Activated CD4-positive, alpha-beta T cell treated with anti-CD3 and anti-CD28 coated beads for 36 hours (primary cell): ENCODE data around the gene TAS2R10. TPM values are rescaled to one million over a fixed set of nuclear protein-coding genes. Genes with fewer than 3 reads are reported as not detected.

ENCODE experiments used
- ATAC-seq: fragments of 200-7000 bp; cut with Tn5 transposase; one replicate; pipeline ENCODE4 v1.10.0; 2021; ENCODE audit warnings: mild to moderate bottlenecking, moderate library complexity
- CTCF ChIA-PET: fragments of 350-600 bp; sonication (Branson Sonifier 250); formaldehyde crosslinking; loops from one replicate; lab custom pipeline; 2021; ENCODE audit warnings: antibody characterized with exemption; lab: Charles Lee
- POLR2A ChIA-PET: fragments of 350-600 bp; sonication (Branson Sonifier 250); formaldehyde crosslinking; loops from one replicate; lab custom pipeline; 2021; ENCODE audit warnings: antibody characterized with exemption, inconsistent platforms; lab: Charles Lee
- DNase-seq: peaks from one replicate; pipeline ENCODE4 v3.0.0-alpha.2; 2020
- H3K27ac Mint-ChIP-seq: one replicate; pipeline ENCODE4 v1.8.0; 2021; ENCODE audit warnings: mixed read lengths
- H3K27me3 Mint-ChIP-seq: one replicate; pipeline ENCODE4 v1.8.0; 2021; ENCODE audit warnings: mixed read lengths
- H3K36me3 Mint-ChIP-seq: one replicate; pipeline ENCODE4 v1.8.0; 2021; ENCODE audit warnings: low read depth, mixed read lengths
- H3K4me1 Mint-ChIP-seq: one replicate; pipeline ENCODE4 v1.8.0; 2021; ENCODE audit warnings: mixed read lengths
- H3K4me3 Mint-ChIP-seq: one replicate; pipeline ENCODE4 v1.8.0; 2021; ENCODE audit warnings: mild to moderate bottlenecking, moderate library complexity, mixed read lengths
- H3K9me3 Mint-ChIP-seq: one replicate; pipeline ENCODE4 v1.8.0; 2021; ENCODE audit warnings: low read depth, mixed read lengths
- intact Hi-C, 2 experiments: fragments of 100-400 bp; cut with DNase I in 1 of 2; cut with micrococcal nuclease in 1 of 2; formaldehyde crosslinking; loops; one replicate each; pipeline versions ENCODE4 v1.14.2 to v1.15.1; 2022 to 2024; cut with DNase I, micrococcal nuclease
- total RNA-seq, 2 experiments: library from RNA; stranded (reverse); gene quantifications; one replicate each; pipeline ENCODE4 v1.2.3, GENCODE V29; 2021

Gene TAS2R10
- not detected for total RNA-seq

- CTCF ChIA-PET = no interaction called here
- no peaks in the 10 kb centered on the region for H3K4me1 Mint-ChIP-seq
- H3K4me3 Mint-ChIP-seq = no peak within 1 kb of the TSS
- H3K27ac Mint-ChIP-seq = no peak within 1 kb of the TSS
- ATAC-seq (no peak), DNase-seq (no peak)
- no peaks in the 10 kb centered on the region for H3K9me3 Mint-ChIP-seq
- intact Hi-C loops = no loop called here
- no peaks in the 10 kb centered on the region for H3K27me3 Mint-ChIP-seq
- H3K36me3 Mint-ChIP-seq = no peaks in the 10 kb centered on the region
- POLR2A ChIA-PET = no interaction called here
Observed at GRCh38 chr12:10826258-10826657, at the start of gene TAS2R10. Gene TAS2R10 (minus strand): TSS chr12:10826358. CDS start chr12:10826269, 89 bp downstream.

- Mint-ChIP-seq H3K36me3 (peaks cover 34% of the 10 kb centered on the region), H3K9me3 (peaks cover 5% of the 10 kb centered on the region), H3K4me1 (no peaks in the 10 kb centered on the region), H3K27ac (no peak overlapping the region), H3K4me3 (no peak overlapping the region), H3K27me3 (no peaks in the 10 kb centered on the region)
- intact Hi-C loops = no loop called here
- ChIA-PET POLR2A (no interaction called here), CTCF (no interaction called here)
- ATAC-seq (no peak), DNase-seq (no peak)
Observed at GRCh38 chr12:10873378-10873777, 47.2 kb upstream of the TAS2R10 start.

- ChIA-PET CTCF (interaction anchor here (1.0 to 1.2 kb wide), 2 partner anchors 12 to 29 kb away, joined by 3 read pairs; no protein-coding TSS in a partner anchor), POLR2A (no interaction called here)
- peaks cover 16% of the 10 kb centered on the region for H3K9me3 Mint-ChIP-seq
- no peak overlapping the region for H3K4me3 Mint-ChIP-seq
- no peaks in the 10 kb centered on the region for H3K4me1 Mint-ChIP-seq
- H3K27ac Mint-ChIP-seq = no peak overlapping the region
- peaks cover 32% of the 10 kb centered on the region for H3K36me3 Mint-ChIP-seq
- intact Hi-C loops = no loop called here
- DNase-seq (no peak), ATAC-seq (no peak)
- H3K27me3 Mint-ChIP-seq = no peaks in the 10 kb centered on the region
Observed at GRCh38 chr12:10867381-10867780, 41.2 kb upstream of the TAS2R10 start.

GRCh38 chr12:10863512-10864218 is 37.5 kb upstream of the TAS2R10 start:
- DNase-seq (no peak), ATAC-seq (no peak)
- ChIA-PET POLR2A (no interaction called here), CTCF (no interaction called here)
- H3K27ac Mint-ChIP-seq = no peak overlapping the region
- intact Hi-C loops = no loop called here
- peaks cover 37% of the 10 kb centered on the region for H3K9me3 Mint-ChIP-seq
- H3K4me1 Mint-ChIP-seq = no peaks in the 10 kb centered on the region
- H3K4me3 Mint-ChIP-seq = no peak overlapping the region
- peaks cover 59% of the 10 kb centered on the region for H3K36me3 Mint-ChIP-seq
- no peaks in the 10 kb centered on the region for H3K27me3 Mint-ChIP-seq

- CTCF ChIA-PET = no interaction called here
- DNase-seq (no peak), ATAC-seq (no peak)
- intact Hi-C loops = no loop called here
- POLR2A ChIA-PET = no interaction called here
- peaks cover 78% of the 10 kb centered on the region for H3K36me3 Mint-ChIP-seq
- H3K27ac Mint-ChIP-seq = no peak overlapping the region
- H3K4me3 Mint-ChIP-seq = no peak overlapping the region
- peaks cover 57% of the 10 kb centered on the region for H3K9me3 Mint-ChIP-seq
- H3K27me3 Mint-ChIP-seq = no peaks in the 10 kb centered on the region
- H3K4me1 Mint-ChIP-seq = no peaks in the 10 kb centered on the region
Observed at GRCh38 chr12:10861366-10861765, 35.2 kb upstream of the TAS2R10 start.

GRCh38 chr12:10855807-10856206 is 29.6 kb upstream of the TAS2R10 start:
- DNase-seq (no peak), ATAC-seq (no peak)
- ChIA-PET CTCF (interaction anchor here (1.2 kb wide), 1 partner anchor 11 kb away, joined by 3 read pairs; no protein-coding TSS in a partner anchor), POLR2A (no interaction called here)
- H3K27me3 Mint-ChIP-seq = no peaks in the 10 kb centered on the region
- H3K4me3 Mint-ChIP-seq = no peak overlapping the region
- peaks cover 48% of the 10 kb centered on the region for H3K36me3 Mint-ChIP-seq
- peaks cover 25% of the 10 kb centered on the region for H3K4me1 Mint-ChIP-seq
- no peak overlapping the region for H3K27ac Mint-ChIP-seq
- peaks cover 37% of the 10 kb centered on the region for H3K9me3 Mint-ChIP-seq
- intact Hi-C loops = no loop called here

- Mint-ChIP-seq H3K27ac (no peak overlapping the region), H3K27me3 (no peaks in the 10 kb centered on the region), H3K4me1 (peaks cover 38% of the 10 kb centered on the region), H3K36me3 (peaks cover 30% of the 10 kb centered on the region), H3K9me3 (peaks cover 27% of the 10 kb centered on the region), H3K4me3 (no peak overlapping the region)
- DNase-seq (no peak), ATAC-seq (no peak)
- POLR2A ChIA-PET = no interaction called here
- CTCF ChIA-PET = no interaction called here
- intact Hi-C loops = no loop called here
Observed at GRCh38 chr12:10853776-10854175, 27.6 kb upstream of the TAS2R10 start.

- Mint-ChIP-seq H3K36me3 (peaks cover 15% of the 10 kb centered on the region), H3K9me3 (peaks cover 7% of the 10 kb centered on the region), H3K4me3 (no peak overlapping the region), H3K27me3 (no peaks in the 10 kb centered on the region), H3K27ac (no peak overlapping the region), H3K4me1 (peaks cover 38% of the 10 kb centered on the region)
- DNase-seq (no peak), ATAC-seq (no peak)
- POLR2A ChIA-PET = no interaction called here
- intact Hi-C loops = no loop called here
- CTCF ChIA-PET = interaction anchor here (0.8 kb wide), 1 partner anchor 637 kb away, joined by 3 read pairs; no protein-coding TSS in a partner anchor
Observed at GRCh38 chr12:10851243-10851858, 25.2 kb upstream of the TAS2R10 start.

- Mint-ChIP-seq H3K36me3 (peaks cover 7% of the 10 kb centered on the region), H3K27me3 (no peaks in the 10 kb centered on the region), H3K4me3 (no peak within 1 kb of the TSS), H3K4me1 (peaks cover 36% of the 10 kb centered on the region), H3K9me3 (no peaks in the 10 kb centered on the region), H3K27ac (no peak within 1 kb of the TSS)
- CTCF ChIA-PET = interaction anchor here (0.7 to 1.3 kb wide), 2 partner anchors 9 to 236 kb away, joined by 3 to 4 read pairs; no protein-coding TSS in a partner anchor
- ATAC-seq (peak; percentile 58), DNase-seq (peak; percentile 20)
- POLR2A ChIA-PET = interaction anchor here (0.6 kb wide), 1 partner anchor 29 kb away, joined by 3 read pairs; no protein-coding TSS in a partner anchor
- intact Hi-C loops = no loop called here
Observed at GRCh38 chr12:10849425-10849878, 23.3 kb upstream of the TAS2R10 start, which contains the start of gene PRR4. Gene PRR4 (minus strand): TSS chr12:10849475. CDS start chr12:10849437, 38 bp downstream.

- Mint-ChIP-seq H3K4me3 (no peak overlapping the region), H3K9me3 (no peaks in the 10 kb centered on the region), H3K36me3 (peaks cover 11% of the 10 kb centered on the region), H3K27me3 (no peaks in the 10 kb centered on the region), H3K4me1 (peaks cover 31% of the 10 kb centered on the region), H3K27ac (no peak overlapping the region)
- intact Hi-C loops = no loop called here
- CTCF ChIA-PET = interaction anchor here (0.6 to 0.7 kb wide), 3 partner anchors 351 to 1543 kb away, joined by 3 read pairs; no protein-coding TSS in a partner anchor
- DNase-seq (no peak), ATAC-seq (no peak)
- POLR2A ChIA-PET = no interaction called here
Observed at GRCh38 chr12:10847744-10848143, 21.6 kb upstream of the TAS2R10 start.

GRCh38 chr12:10842862-10843261 is 16.7 kb upstream of the TAS2R10 start:
- intact Hi-C loops = no loop called here
- ATAC-seq = no peak
- Mint-ChIP-seq H3K36me3 (peaks cover 14% of the 10 kb centered on the region), H3K27ac (no peak overlapping the region), H3K4me3 (no peak overlapping the region), H3K27me3 (no peaks in the 10 kb centered on the region), H3K9me3 (no peaks in the 10 kb centered on the region), H3K4me1 (no peaks in the 10 kb centered on the region)
- CTCF ChIA-PET = no interaction called here
- no peak for DNase-seq
- POLR2A ChIA-PET = no interaction called here
